ENCODE data around the gene USP25. TPM values are rescaled to one million over a fixed set of nuclear protein-coding genes. Genes with fewer than 3 reads are reported as not detected.

Gene USP25
- total and polyA plus RNA-seq, 7 donors: 20.0 to 149 (median 104) TPM

DNA sequence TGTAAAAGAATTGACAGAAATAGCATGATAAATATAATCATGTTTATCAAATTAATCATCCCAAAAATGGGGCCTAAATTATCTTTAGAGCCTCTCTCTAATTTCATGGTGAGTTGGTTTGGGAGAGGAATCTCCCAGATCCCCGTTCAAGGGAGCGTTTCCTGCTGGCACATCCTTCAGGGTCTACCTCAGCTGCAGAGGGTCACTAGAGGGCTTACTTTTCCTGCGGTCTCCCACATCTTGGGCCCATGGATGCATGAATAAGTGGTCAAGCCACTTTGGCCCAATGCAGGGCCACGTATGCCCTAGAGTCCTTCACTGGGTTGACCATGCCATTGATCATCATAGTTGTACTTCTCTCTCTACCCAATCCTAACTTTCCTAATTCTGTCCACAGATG is 164.1 kb downstream of the USP25 start:
- Histone ChIP-seq H3K4me1 (peaks cover 5% of the 10 kb centered on the region), H3K27me3 (ENCODE audit: insufficient read depth in 3 of 3, low read length in 2 of 3) (no peaks in the 10 kb centered on the region), H3K9me3 (no peaks in the 10 kb centered on the region), H3K36me3 (ENCODE audit: insufficient read depth in 1 of 2, low read depth in 1 of 2) (no peaks in the 10 kb centered on the region), H3K27ac (no peak overlapping the region), H3K4me3 (no peak overlapping the region)
- intact Hi-C loops (cut with DNase I): no loop called here
- TF ChIP-seq, protein P1, sequence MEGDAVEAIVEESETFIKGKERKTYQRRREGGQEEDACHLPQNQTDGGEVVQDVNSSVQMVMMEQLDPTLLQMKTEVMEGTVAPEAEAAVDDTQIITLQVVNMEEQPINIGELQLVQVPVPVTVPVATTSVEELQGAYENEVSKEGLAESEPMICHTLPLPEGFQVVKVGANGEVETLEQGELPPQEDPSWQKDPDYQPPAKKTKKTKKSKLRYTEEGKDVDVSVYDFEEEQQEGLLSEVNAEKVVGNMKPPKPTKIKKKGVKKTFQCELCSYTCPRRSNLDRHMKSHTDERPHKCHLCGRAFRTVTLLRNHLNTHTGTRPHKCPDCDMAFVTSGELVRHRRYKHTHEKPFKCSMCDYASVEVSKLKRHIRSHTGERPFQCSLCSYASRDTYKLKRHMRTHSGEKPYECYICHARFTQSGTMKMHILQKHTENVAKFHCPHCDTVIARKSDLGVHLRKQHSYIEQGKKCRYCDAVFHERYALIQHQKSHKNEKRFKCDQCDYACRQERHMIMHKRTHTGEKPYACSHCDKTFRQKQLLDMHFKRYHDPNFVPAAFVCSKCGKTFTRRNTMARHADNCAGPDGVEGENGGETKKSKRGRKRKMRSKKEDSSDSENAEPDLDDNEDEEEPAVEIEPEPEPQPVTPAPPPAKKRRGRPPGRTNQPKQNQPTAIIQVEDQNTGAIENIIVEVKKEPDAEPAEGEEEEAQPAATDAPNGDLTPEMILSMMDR (IDR thresholded peaks at IDR 0.05): no peak
- DNase-seq: no peak
- WGBS, 3 donors: 44 to 71% (median 63%) methylated on average over 4 of the region's 4 CpGs
- peak in 2 of 4 donors; percentile 27 to 31 for ATAC-seq

DNA sequence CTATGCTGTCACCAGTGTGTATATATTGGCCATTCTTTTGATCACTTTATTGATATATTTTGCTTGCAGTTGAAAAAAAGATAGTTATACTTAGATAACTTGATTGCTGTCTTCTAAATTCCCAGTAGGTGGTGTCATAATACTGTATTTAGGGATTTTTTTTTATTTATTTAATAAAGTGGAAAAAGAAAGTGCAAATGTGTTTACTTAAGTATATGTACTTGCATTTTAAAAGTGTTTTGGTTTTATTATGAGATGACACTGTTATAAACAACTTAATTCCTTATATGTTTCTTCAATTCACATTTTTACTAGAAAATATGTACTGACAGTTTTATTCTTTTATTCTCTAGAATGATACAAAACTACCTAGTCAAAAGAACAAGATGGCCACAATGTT is 164.8 kb downstream of the USP25 start:
- ATAC-seq (peak in 1 of 4 donors; percentile 42), DNase-seq (no peak)
- H3K27me3 ChIP-seq (ENCODE audit: insufficient read depth in 3 of 3, low read length in 2 of 3): no peaks in the 10 kb centered on the region
- H3K36me3 ChIP-seq (ENCODE audit: insufficient read depth in 1 of 2, low read depth in 1 of 2): no peaks in the 10 kb centered on the region
- H3K27ac ChIP-seq: no peak overlapping the region
- H3K4me3 ChIP-seq: no peak overlapping the region
- intact Hi-C loops (cut with DNase I): no loop called here
- H3K9me3 ChIP-seq: no peaks in the 10 kb centered on the region
- TF ChIP-seq, protein P1 (IDR thresholded peaks at IDR 0.05): peak; percentile 25
- peaks cover 5% of the 10 kb centered on the region for H3K4me1 ChIP-seq

DNA sequence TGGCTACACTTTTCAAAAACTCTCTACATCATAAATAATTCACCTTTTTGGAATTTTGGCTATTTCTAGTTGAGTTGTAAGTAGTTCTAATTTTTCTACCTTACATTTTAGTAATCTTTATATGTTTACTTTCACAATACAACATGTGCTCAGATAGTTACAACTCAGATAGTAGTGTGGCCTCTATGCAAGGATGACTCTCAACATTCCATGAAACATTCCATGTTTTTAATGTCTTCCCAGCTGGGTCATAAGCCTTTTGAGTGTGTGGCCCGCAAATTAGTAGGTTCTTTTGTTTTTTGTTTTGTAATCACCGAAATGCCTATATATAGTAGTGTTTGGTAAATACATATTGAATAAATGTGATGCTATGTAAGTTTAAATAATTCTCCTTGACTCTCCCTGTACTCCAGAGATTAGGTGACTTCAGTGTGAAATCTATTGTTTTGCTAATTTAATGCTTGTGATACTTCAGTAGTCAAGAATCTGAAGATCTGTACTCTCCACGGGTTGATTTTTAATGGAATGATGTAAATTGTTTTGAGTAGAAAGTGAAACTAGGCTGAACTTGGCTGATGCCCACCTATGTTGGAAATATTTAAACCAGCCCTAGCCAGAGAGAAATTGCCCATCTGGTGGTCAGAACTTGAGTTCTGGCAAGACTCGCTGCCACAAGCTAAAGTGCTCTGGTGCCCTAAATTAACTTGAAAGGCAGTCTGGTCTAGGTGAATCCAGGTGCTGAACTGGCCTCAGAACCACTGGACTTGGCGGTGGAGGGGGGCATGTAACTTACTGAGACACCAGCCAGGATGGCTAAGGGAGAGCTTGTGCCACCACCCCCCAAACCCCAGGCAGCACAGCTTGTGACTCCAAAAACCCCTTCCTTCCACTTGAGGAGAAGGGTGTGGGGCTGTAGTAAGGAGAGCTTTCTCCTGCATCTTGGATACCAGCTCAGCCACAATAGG is 165.6 kb downstream of the USP25 start:
- Histone ChIP-seq H3K36me3 (ENCODE audit: insufficient read depth in 1 of 2, low read depth in 1 of 2) (no peaks in the 10 kb centered on the region), H3K9me3 (no peaks in the 10 kb centered on the region), H3K4me3 (no peak overlapping the region), H3K27me3 (ENCODE audit: insufficient read depth in 3 of 3, low read length in 2 of 3) (no peaks in the 10 kb centered on the region), H3K4me1 (peaks cover 5% of the 10 kb centered on the region), H3K27ac (no peak overlapping the region)
- no peak for DNase-seq
- TF ChIP-seq, protein P1 (IDR thresholded peaks at IDR 0.05): no peak
- intact Hi-C loops (cut with DNase I): no loop called here
- 58 to 74% (median 63%) methylated on average over 5 of the region's 5 CpGs for WGBS, 3 donors
- peak in 1 of 4 donors; percentile 33 for ATAC-seq

DNA sequence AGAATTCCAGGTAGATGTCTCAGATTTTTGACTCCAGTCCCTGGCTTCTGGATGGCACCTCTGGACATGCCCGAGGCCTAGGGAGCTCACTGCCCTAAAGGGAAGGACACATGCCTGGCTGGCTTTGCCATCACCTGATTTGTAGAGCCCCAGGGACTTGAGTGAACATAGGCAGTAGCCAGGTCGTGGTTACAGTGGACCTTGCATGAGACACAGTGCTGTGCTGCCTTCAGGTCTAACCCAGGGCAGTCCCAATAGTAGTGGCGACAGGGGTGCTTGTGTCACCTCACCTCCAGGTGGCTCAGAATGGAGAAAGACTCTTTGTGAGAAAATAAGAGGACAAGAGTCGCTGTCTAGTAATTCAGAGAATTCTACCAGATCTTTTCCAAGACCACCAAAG is 166.7 kb downstream of the USP25 start:
- Histone ChIP-seq H3K4me1 (peaks cover 5% of the 10 kb centered on the region), H3K9me3 (no peaks in the 10 kb centered on the region), H3K27ac (no peak overlapping the region), H3K27me3 (ENCODE audit: insufficient read depth in 3 of 3, low read length in 2 of 3) (no peaks in the 10 kb centered on the region), H3K4me3 (no peak overlapping the region), H3K36me3 (ENCODE audit: insufficient read depth in 1 of 2, low read depth in 1 of 2) (no peaks in the 10 kb centered on the region)
- TF ChIP-seq, protein P1 (IDR thresholded peaks at IDR 0.05): no peak
- ATAC-seq: peak in 1 of 4 donors; percentile 37
- intact Hi-C loops (cut with DNase I): no loop called here
- DNase-seq: no peak
- WGBS, 3 donors: 70 to 87% (median 71%) methylated on average over 4 of the region's 4 CpGs

Data from psoas muscle (tissue), 8 donors.